DOHH2 (cell line): Measurements from ENCODE around the gene L3MBTL4.

Experiments used
- H3F3A ChIP-seq: fragments of 200-600 bp; sonication (generic), shearing (Covaris generic); 2 replicates; pipeline ENCODE4 v1.6.0; 2016; ENCODE audit warnings: antibody characterized with exemption, mild to moderate bottlenecking; ENCODE audit not compliant: control insufficient read depth, insufficient read depth
- H3K27ac ChIP-seq: fragments of 200-600 bp; sonication (generic); 2 replicates; pipeline ENCODE4 v1.5.1; 2014; ENCODE audit warnings: low read depth, mild to moderate bottlenecking, low read length, moderate library complexity
- H3K27me3 ChIP-seq: fragments of 200-600 bp; sonication (generic); 2 replicates; pipeline ENCODE4 v1.6.1; 2014; ENCODE audit warnings: mild to moderate bottlenecking, low read length, mixed read lengths; ENCODE audit not compliant: control insufficient read depth
- H3K36me3 ChIP-seq: fragments of 200-600 bp; sonication (generic); 2 replicates; pipeline ENCODE4 v1.6.1; 2014; ENCODE audit warnings: mild to moderate bottlenecking, low read length, moderate library complexity, mixed read lengths; ENCODE audit not compliant: control insufficient read depth
- H3K4me1 ChIP-seq: fragments of 200-600 bp; sonication (generic); 2 replicates; pipeline ENCODE4 v1.6.1; 2014; ENCODE audit warnings: mild to moderate bottlenecking, low read length, mixed read lengths; ENCODE audit not compliant: control insufficient read depth
- H3K4me2 ChIP-seq: fragments of 200-600 bp; sonication (generic); 2 replicates; pipeline ENCODE4 v1.6.0; 2014; ENCODE audit warnings: mild to moderate bottlenecking, low read length, moderate library complexity
- H3K4me3 ChIP-seq: fragments of 200-600 bp; sonication (generic); 2 replicates; pipeline ENCODE4 v1.5.1; 2014; ENCODE audit warnings: mild to moderate bottlenecking, low read length, mixed read lengths
- H3K79me2 ChIP-seq: fragments of 200-600 bp; sonication (generic); 2 replicates; pipeline ENCODE4 v1.6.1; 2014; ENCODE audit warnings: mild to moderate bottlenecking, low read length, mixed read lengths; ENCODE audit not compliant: control insufficient read depth
- H3K9me2 ChIP-seq: fragments of 200-600 bp; sonication (generic); replicated peaks from 2 replicates; pipeline ENCODE4 v1.6.1; 2014; ENCODE audit warnings: mild to moderate bottlenecking, low read length, mixed read lengths; ENCODE audit not compliant: control insufficient read depth
- H3K9me3 ChIP-seq: fragments of 200-600 bp; sonication (generic); 2 replicates; pipeline ENCODE4 v1.6.1; 2014; ENCODE audit warnings: antibody characterized with exemption, low read length, mixed read lengths; ENCODE audit not compliant: control insufficient read depth, insufficient read depth
- H4K20me1 ChIP-seq: fragments of 200-600 bp; sonication (generic); 2 replicates; pipeline ENCODE4 v1.6.0; 2014; ENCODE audit warnings: low read depth, mild to moderate bottlenecking, antibody characterized with exemption, low read length, moderate library complexity; ENCODE audit not compliant: control insufficient read depth, insufficient read depth
- EZH2phosphoT487 ChIP-seq: fragments of 200-600 bp; sonication (generic); IDR thresholded peaks from 2 replicates; pipeline ENCODE4 v1.6.1; 2017; ENCODE audit warnings: borderline replicate concordance, mild to moderate bottlenecking, antibody characterized with exemption, low read length, moderate library complexity, mixed read lengths
- TF ChIP-seq, protein P1 (sequence below): fragments of 200-600 bp; sonication (generic); IDR thresholded peaks from one replicate; pipeline ENCODE4 v1.5.1; 2014; ENCODE audit warnings: antibody characterized with exemption, mild to moderate bottlenecking, low read depth, low read length; ENCODE audit not compliant: poor library complexity, severe bottlenecking

The L3MBTL4 gene

GRCh38 chr18:6256521-6256920 lies 158.2 kb downstream of the L3MBTL4 start:
- H3K9me3 ChIP-seq, result no peaks in the 10 kb centered on the region
- no peak overlapping the region for H3K4me3 ChIP-seq
- no peaks in the 10 kb centered on the region for H3F3A ChIP-seq
- no peak overlapping the region for H3K27ac ChIP-seq
- TF ChIP-seq, protein P1, sequence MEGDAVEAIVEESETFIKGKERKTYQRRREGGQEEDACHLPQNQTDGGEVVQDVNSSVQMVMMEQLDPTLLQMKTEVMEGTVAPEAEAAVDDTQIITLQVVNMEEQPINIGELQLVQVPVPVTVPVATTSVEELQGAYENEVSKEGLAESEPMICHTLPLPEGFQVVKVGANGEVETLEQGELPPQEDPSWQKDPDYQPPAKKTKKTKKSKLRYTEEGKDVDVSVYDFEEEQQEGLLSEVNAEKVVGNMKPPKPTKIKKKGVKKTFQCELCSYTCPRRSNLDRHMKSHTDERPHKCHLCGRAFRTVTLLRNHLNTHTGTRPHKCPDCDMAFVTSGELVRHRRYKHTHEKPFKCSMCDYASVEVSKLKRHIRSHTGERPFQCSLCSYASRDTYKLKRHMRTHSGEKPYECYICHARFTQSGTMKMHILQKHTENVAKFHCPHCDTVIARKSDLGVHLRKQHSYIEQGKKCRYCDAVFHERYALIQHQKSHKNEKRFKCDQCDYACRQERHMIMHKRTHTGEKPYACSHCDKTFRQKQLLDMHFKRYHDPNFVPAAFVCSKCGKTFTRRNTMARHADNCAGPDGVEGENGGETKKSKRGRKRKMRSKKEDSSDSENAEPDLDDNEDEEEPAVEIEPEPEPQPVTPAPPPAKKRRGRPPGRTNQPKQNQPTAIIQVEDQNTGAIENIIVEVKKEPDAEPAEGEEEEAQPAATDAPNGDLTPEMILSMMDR, result no peak
- TF ChIP-seq EZH2phosphoT487, result no peak
- H3K4me1 ChIP-seq, result no peaks in the 10 kb centered on the region
- no peaks in the 10 kb centered on the region for H3K36me3 ChIP-seq
- no peaks in the 10 kb centered on the region for H4K20me1 ChIP-seq
- no peak overlapping the region for H3K4me2 ChIP-seq
- no peaks in the 10 kb centered on the region for H3K9me2 ChIP-seq
- no peaks in the 10 kb centered on the region for H3K79me2 ChIP-seq
- no peaks in the 10 kb centered on the region for H3K27me3 ChIP-seq

DNA sequence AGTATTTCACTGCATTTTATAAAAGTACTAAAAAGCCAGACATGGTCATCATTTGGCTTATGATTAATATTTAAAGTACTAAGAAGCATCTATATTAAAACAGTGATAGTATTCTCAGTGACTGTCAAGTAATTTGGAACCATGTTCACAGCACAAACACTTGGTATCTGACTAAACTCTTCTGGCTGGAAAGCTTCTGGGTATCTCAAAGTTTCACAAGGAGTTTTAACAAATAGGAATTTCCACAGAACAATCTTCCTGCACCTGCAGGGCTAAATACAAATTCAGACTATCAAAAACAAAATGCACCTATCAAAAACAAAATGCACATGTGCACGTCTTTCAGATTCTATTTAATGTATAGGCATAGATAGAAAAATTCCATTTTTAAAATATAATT lies 158.8 kb downstream of the L3MBTL4 start:
- TF ChIP-seq, protein P1, result no peak
- TF ChIP-seq EZH2phosphoT487, result no peak
- Histone ChIP-seq H3K4me1 (no peaks in the 10 kb centered on the region), H3F3A (no peaks in the 10 kb centered on the region), H3K79me2 (no peaks in the 10 kb centered on the region), H3K9me2 (no peaks in the 10 kb centered on the region), H3K9me3 (no peaks in the 10 kb centered on the region), H4K20me1 (no peaks in the 10 kb centered on the region), H3K27ac (no peak overlapping the region), H3K4me3 (no peak overlapping the region), H3K36me3 (no peaks in the 10 kb centered on the region), H3K4me2 (no peak overlapping the region), H3K27me3 (no peaks in the 10 kb centered on the region)

- H3F3A ChIP-seq, result no peaks in the 10 kb centered on the region
- no peaks in the 10 kb centered on the region for H3K36me3 ChIP-seq
- H3K4me3 ChIP-seq, result no peak overlapping the region
- no peaks in the 10 kb centered on the region for H3K79me2 ChIP-seq
- H3K9me3 ChIP-seq, result no peaks in the 10 kb centered on the region
- no peak overlapping the region for H3K27ac ChIP-seq
- no peaks in the 10 kb centered on the region for H3K9me2 ChIP-seq
- TF ChIP-seq, protein P1, result no peak
- TF ChIP-seq EZH2phosphoT487, result no peak
- no peaks in the 10 kb centered on the region for H3K4me1 ChIP-seq
- no peaks in the 10 kb centered on the region for H3K27me3 ChIP-seq
- no peaks in the 10 kb centered on the region for H4K20me1 ChIP-seq
- H3K4me2 ChIP-seq, result no peak overlapping the region
Measured at GRCh38 chr18:6255116-6255705, 159.5 kb downstream of the L3MBTL4 start.

DNA sequence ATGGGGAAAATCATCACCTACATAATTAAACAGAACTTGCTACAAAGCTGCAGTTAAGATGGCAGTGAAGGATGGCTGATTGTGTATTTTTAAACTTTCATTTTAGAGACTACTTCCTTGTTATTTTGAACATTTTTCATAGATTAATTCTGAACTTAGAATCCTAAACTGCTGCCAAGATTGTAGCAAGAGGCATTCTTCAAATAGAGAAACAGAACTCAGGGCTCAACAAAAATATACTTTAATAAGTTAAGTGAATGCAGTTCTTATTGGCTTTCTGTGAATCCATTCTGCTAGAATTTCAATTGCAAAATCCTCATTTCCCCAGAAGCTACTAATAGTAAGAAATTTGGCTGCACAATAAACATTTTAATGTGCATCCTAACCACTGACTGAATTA lies 160.3 kb downstream of the L3MBTL4 start:
- Histone ChIP-seq H3F3A (no peaks in the 10 kb centered on the region), H3K27me3 (no peaks in the 10 kb centered on the region)
- TF ChIP-seq, protein P1, result no peak
- no peak for TF ChIP-seq EZH2phosphoT487

More for the DNA sequence above, 160.3 kb downstream of the L3MBTL4 start:
- no peaks in the 10 kb centered on the region for H4K20me1 ChIP-seq
- no peak overlapping the region for H3K4me3 ChIP-seq
- no peaks in the 10 kb centered on the region for H3K9me2 ChIP-seq
- no peak overlapping the region for H3K4me2 ChIP-seq
- no peaks in the 10 kb centered on the region for H3K79me2 ChIP-seq
- H3K9me3 ChIP-seq, result no peaks in the 10 kb centered on the region
- no peaks in the 10 kb centered on the region for H3K4me1 ChIP-seq
- H3K27ac ChIP-seq, result no peak overlapping the region
- no peaks in the 10 kb centered on the region for H3K36me3 ChIP-seq
